ENCODE measurements around the gene ADAMTS2.

DNA sequence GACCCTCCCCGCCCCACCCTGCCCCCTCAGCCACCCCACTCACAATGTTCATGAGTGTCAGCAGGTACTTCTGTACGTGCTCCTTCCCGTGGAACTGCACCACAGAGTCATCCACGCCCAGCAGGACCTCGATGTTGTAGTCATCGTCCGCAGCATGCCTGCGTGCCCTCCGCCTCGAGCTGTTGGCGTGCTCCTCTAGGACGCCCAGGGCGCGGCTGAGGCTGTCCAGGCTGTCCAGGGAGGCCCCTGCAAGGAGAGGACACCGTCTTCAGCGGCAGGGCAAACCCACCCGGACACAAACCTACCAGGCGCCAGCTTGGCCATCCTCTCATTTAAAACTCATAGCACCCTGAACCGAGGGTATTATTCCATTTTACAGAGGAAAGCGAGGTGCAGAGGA is 137.8 kb downstream of the ADAMTS2 start:
- TF ChIP-seq CTCF (IDR thresholded peaks at IDR 0.05) = no peak
- TF ChIP-seq POLR2AphosphoS5 (IDR thresholded peaks at IDR 0.05) = no peak

All from transverse colon (tissue), 4 donors.